ENCODE data around the gene APOLD1. TPM values are rescaled to one million over a fixed set of nuclear protein-coding genes. Genes with fewer than 3 reads are reported as not detected.
A peak's percentile ranks its signal among the peaks of the same experiment; 100 is the strongest.
"Not testable (repeated sequence)": the region's sequence is repeated elsewhere in the genome, so short reads cannot be mapped to it uniquely, and the experiment has no call there.

Gene APOLD1
- polyA plus RNA-seq, 3 donors = 0.08 to 0.21 TPM; not detected in 1

GRCh38 chr12:12736759-12737676 is 48.4 kb upstream of the APOLD1 start:
- H3K36me3 ChIP-seq (replicated peaks in 1 of 2; ENCODE audit: control insufficient read depth in 1 of 2, insufficient read depth in 2 of 2, low read length in 2 of 2) = peaks cover 0 to under 1% of the 10 kb centered on the region in 2 donors
- no peaks in the 10 kb centered on the region for H3K9me3 ChIP-seq (replicated peaks in 1 of 2; ENCODE audit: control insufficient read depth in 1 of 2, insufficient read depth in 1 of 2, low read length in 2 of 2)
- peak overlapping the region in 5 of 7 donors; percentile 10 to 63 (median 39) for H3K27ac Mint-ChIP-seq
- H3K9me3 Mint-ChIP-seq = no peaks in the 10 kb centered on the region
- H3K4me3 Mint-ChIP-seq = peak overlapping the region; percentile 35 to 37
- intact Hi-C loops (cut with micrococcal nuclease) = no loop called here
- peak; percentile 76 for TF ChIP-seq CTCF (IDR thresholded peaks at IDR 0.05)
- no peaks in the 10 kb centered on the region for H3K27me3 Mint-ChIP-seq (ENCODE audit: low read depth in 3 of 3)
- H3K27ac ChIP-seq (ENCODE audit: low read depth in 1 of 2, low read length in 2 of 2) = peak overlapping the region in 1 of 2 donors; percentile 50
- H3K79me2 ChIP-seq (ENCODE audit: insufficient read depth, low read length) = peaks cover 85% of the 10 kb centered on the region
- peak overlapping the region; percentile 54 for H3K4me2 ChIP-seq (replicated peaks; ENCODE audit: extremely low read depth, low read length, poor library complexity, severe bottlenecking)
- H2AFZ ChIP-seq (ENCODE audit: insufficient read depth, low read depth, low read length, poor library complexity, severe bottlenecking) = peak overlapping the region; percentile 80
- DNase-seq = peak in 2 of 3 donors; percentile 48 to 63
- peaks cover 6 to 7% of the 10 kb centered on the region in 2 donors for H3K4me1 ChIP-seq (ENCODE audit: control insufficient read depth in 1 of 2, insufficient read depth in 2 of 2, low read length in 2 of 2)
- H3K4me1 Mint-ChIP-seq = peaks cover 16% of the 10 kb centered on the region
- no peaks in the 10 kb centered on the region for H4K20me1 ChIP-seq (ENCODE audit: insufficient read depth, low read length)
- peaks cover under 1 to 17% of the 10 kb centered on the region in 2 donors for H3K36me3 Mint-ChIP-seq
- H3K4me3 ChIP-seq (replicated peaks in 1 of 3; ENCODE audit: low read depth in 2 of 3, low read length in 3 of 3) = peak overlapping the region in 1 of 3 experiments; percentile 49
- 32% methylated on average over 3 of the region's 9 CpGs for WGBS (ENCODE audit: insufficient coverage)
- no peaks in the 10 kb centered on the region for H3K27me3 ChIP-seq (ENCODE audit: control insufficient read depth in 2 of 2, insufficient read depth in 2 of 2, low read length in 2 of 2)
- no peak overlapping the region for H3K9ac ChIP-seq (ENCODE audit: insufficient read depth, low read length, poor library complexity, severe bottlenecking)

DNA sequence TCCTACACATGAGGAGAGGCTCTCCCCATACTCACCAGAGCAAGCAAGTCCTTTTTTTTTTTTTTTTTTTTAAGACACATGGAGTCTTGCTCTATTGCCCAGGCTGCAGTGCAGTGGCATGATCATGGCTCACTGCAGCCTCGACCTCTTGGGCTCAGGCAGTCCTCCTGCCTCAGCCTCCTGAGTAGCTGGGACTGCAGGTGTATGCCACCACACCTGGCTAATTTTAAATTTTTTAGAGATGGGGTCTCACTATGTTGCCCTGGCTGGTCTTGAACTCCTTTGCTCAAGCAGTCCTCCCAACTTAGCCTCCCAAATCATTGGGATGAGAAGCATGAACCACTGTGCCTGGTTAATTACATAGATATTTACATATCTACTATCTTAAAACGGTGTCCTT is 47.3 kb upstream of the APOLD1 start:
- H2AFZ ChIP-seq (ENCODE audit: insufficient read depth, low read depth, low read length, poor library complexity, severe bottlenecking); H3K4me2 ChIP-seq (replicated peaks; ENCODE audit: extremely low read depth, low read length, poor library complexity, severe bottlenecking); H3K4me3 Mint-ChIP-seq; H3K36me3 ChIP-seq (replicated peaks in 1 of 2; ENCODE audit: control insufficient read depth in 1 of 2, insufficient read depth in 2 of 2, low read length in 2 of 2); H3K9me3 Mint-ChIP-seq; H3K4me1 ChIP-seq (ENCODE audit: control insufficient read depth in 1 of 2, insufficient read depth in 2 of 2, low read length in 2 of 2); H4K20me1 ChIP-seq (ENCODE audit: insufficient read depth, low read length); H3K27me3 Mint-ChIP-seq (ENCODE audit: low read depth in 3 of 3); H3K27ac ChIP-seq (ENCODE audit: low read depth in 1 of 2, low read length in 2 of 2); DNase-seq; H3K4me3 ChIP-seq (replicated peaks in 1 of 3; ENCODE audit: low read depth in 2 of 3, low read length in 3 of 3); H3K9ac ChIP-seq (ENCODE audit: insufficient read depth, low read length, poor library complexity, severe bottlenecking); H3K27me3 ChIP-seq (ENCODE audit: control insufficient read depth in 2 of 2, insufficient read depth in 2 of 2, low read length in 2 of 2); intact Hi-C loops (cut with micrococcal nuclease); H3K9me3 ChIP-seq (replicated peaks in 1 of 2; ENCODE audit: control insufficient read depth in 1 of 2, insufficient read depth in 1 of 2, low read length in 2 of 2); H3K27ac Mint-ChIP-seq: not testable (repeated sequence)
- 100% methylated on average over 1 of the region's 2 CpGs for WGBS (ENCODE audit: insufficient coverage)
- Mint-ChIP-seq H3K36me3 (peaks cover 3 to 21% of the 10 kb centered on the region in 2 donors), H3K4me1 (peaks cover 16% of the 10 kb centered on the region)
- H3K79me2 ChIP-seq (ENCODE audit: insufficient read depth, low read length) = peaks cover 83% of the 10 kb centered on the region
